K562 (cell line): ENCODE measurements around the gene MRPL41. TPM values are rescaled to one million over a fixed set of nuclear protein-coding genes. Genes with fewer than 3 reads are reported as not detected.

Experiments used
- ESRRB ChIP-seq: fragments of 250-450 bp; sonication (Bioruptor Pico); IDR thresholded peaks from 2 replicates; pipeline ENCODE4 v1.5.0; 2020; ENCODE audit warnings: mild to moderate bottlenecking, moderate library complexity, borderline replicate concordance
- polyA plus RNA-seq, 8 experiments: library from polyadenylated mRNA; depleted of rRNA in 4 of 8; stranded (reverse) in 5 of 8; unstranded in 3 of 8; fragments of >200 nt; fragmentation: Nextera tagmentation in 2 of 8; fragmentation: Illumina TruSeq in 1 of 8; extraction: Ambion mirVana in 2 of 8; extraction: Trizol in 1 of 8; gene quantifications; 2 replicates each; pipeline versions ENCODE4 v1.2.1 to v1.2.3, GENCODE V29; 2011 to 2014; ENCODE audit warnings: inconsistent platforms in 1 of 8, missing spikeins in 1 of 8
- total RNA-seq, 7 experiments: library from RNA; depleted of rRNA in 6 of 7; stranded (reverse); fragments of >200 nt in 6 of 7; fragmentation: Illumina TruSeq in 2 of 7; extraction: Trizol in 2 of 7; gene quantifications; 2 replicates each; pipeline versions ENCODE4 v1.2.1 to v1.2.3, GENCODE V29; 2011 to 2021; ENCODE audit warnings: low replicate concordance in 1 of 7
- TF ChIP-seq, protein P1 (sequence below), 2 experiments: fragments of 450-650 bp; formaldehyde crosslinking in 1 of 2; IDR thresholded peaks; 2 replicates each; pipeline versions ENCODE4 v1.4.0 to v1.6.1; 2014 to 2020; ENCODE audit warnings: mild to moderate bottlenecking in 2 of 2, borderline replicate concordance in 1 of 2, low read depth in 1 of 2
- TF ChIP-seq, protein P2 (sequence below): fragments of 250-450 bp; sonication (Bioruptor Pico); IDR thresholded peaks from 2 replicates; pipeline ENCODE4 v1.9.0; 2021; ENCODE audit warnings: mild to moderate bottlenecking
- TF ChIP-seq, protein P3 (sequence below), 2 experiments: fragments of 450-650 bp; IDR thresholded peaks; 2 replicates each; pipeline ENCODE4 v1.6.1; 2016

The MRPL41 gene
- total and polyA plus RNA-seq, 9 of the 15 experiments (the other 6 are each of a cell fraction or from before 2014, with no cell fraction given) = 2.6 to 259 (median 21.6) TPM

DNA sequence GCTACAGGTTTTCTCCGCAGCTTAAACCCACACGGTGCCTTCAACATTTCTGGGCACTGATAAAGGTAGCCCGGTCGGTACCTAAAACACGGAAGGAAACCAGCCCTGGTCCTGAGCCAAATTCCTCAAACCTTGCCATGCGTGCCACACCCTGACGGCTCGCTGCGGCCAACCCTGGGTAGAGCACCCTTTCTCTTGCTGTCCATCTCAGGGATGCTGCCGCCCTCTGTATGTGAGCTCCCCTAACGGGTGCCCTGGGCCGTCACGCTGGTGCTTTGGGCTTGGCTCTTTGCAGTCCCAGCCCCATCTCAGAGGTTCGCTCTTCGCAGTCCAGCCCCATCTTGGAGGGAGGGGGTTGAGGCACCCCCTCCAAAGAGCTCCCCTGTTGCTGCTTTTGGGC is 45.4 kb upstream of the MRPL41 start (continued):
- TF ChIP-seq, protein P1, sequence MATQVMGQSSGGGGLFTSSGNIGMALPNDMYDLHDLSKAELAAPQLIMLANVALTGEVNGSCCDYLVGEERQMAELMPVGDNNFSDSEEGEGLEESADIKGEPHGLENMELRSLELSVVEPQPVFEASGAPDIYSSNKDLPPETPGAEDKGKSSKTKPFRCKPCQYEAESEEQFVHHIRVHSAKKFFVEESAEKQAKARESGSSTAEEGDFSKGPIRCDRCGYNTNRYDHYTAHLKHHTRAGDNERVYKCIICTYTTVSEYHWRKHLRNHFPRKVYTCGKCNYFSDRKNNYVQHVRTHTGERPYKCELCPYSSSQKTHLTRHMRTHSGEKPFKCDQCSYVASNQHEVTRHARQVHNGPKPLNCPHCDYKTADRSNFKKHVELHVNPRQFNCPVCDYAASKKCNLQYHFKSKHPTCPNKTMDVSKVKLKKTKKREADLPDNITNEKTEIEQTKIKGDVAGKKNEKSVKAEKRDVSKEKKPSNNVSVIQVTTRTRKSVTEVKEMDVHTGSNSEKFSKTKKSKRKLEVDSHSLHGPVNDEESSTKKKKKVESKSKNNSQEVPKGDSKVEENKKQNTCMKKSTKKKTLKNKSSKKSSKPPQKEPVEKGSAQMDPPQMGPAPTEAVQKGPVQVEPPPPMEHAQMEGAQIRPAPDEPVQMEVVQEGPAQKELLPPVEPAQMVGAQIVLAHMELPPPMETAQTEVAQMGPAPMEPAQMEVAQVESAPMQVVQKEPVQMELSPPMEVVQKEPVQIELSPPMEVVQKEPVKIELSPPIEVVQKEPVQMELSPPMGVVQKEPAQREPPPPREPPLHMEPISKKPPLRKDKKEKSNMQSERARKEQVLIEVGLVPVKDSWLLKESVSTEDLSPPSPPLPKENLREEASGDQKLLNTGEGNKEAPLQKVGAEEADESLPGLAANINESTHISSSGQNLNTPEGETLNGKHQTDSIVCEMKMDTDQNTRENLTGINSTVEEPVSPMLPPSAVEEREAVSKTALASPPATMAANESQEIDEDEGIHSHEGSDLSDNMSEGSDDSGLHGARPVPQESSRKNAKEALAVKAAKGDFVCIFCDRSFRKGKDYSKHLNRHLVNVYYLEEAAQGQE (IDR thresholded peaks at IDR 0.05; ENCODE audit: borderline replicate concordance) = no peak
- TF ChIP-seq, protein P1 (CRISPR knock-in tag; IDR thresholded peaks at IDR 0.05; ENCODE audit: low read depth) = no peak
- TF ChIP-seq, protein P2, sequence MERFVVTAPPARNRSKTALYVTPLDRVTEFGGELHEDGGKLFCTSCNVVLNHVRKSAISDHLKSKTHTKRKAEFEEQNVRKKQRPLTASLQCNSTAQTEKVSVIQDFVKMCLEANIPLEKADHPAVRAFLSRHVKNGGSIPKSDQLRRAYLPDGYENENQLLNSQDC = no peak
- TF ChIP-seq ESRRB (CRISPR knock-in tag) = no peak
- TF ChIP-seq, protein P3, sequence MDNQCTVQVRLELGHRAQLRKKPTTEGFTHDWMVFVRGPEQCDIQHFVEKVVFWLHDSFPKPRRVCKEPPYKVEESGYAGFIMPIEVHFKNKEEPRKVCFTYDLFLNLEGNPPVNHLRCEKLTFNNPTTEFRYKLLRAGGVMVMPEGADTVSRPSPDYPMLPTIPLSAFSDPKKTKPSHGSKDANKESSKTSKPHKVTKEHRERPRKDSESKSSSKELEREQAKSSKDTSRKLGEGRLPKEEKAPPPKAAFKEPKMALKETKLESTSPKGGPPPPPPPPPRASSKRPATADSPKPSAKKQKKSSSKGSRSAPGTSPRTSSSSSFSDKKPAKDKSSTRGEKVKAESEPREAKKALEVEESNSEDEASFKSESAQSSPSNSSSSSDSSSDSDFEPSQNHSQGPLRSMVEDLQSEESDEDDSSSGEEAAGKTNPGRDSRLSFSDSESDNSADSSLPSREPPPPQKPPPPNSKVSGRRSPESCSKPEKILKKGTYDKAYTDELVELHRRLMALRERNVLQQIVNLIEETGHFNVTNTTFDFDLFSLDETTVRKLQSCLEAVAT (IDR thresholded peaks at IDR 0.05) = no peak
